Measurements from ENCODE around the gene CA5B. TPM values are rescaled to one million over a fixed set of nuclear protein-coding genes. Genes with fewer than 3 reads are reported as not detected.
"Not testable (repeated sequence)": the region's sequence is repeated elsewhere in the genome, so short reads cannot be mapped to it uniquely, and the experiment has no call there.

Gene CA5B, protein sequence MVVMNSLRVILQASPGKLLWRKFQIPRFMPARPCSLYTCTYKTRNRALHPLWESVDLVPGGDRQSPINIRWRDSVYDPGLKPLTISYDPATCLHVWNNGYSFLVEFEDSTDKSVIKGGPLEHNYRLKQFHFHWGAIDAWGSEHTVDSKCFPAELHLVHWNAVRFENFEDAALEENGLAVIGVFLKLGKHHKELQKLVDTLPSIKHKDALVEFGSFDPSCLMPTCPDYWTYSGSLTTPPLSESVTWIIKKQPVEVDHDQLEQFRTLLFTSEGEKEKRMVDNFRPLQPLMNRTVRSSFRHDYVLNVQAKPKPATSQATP
- 10 to 100 TPM in 3 of 4 donors, 1 to 10 TPM in 1; 7.2 to 14.0 (median 11.8) TPM for total RNA-seq

- WGBS, 2 donors: 3 to 13% methylated on average over 16 to 55 of the region's 55 CpGs
- TF ChIP-seq, protein P1, sequence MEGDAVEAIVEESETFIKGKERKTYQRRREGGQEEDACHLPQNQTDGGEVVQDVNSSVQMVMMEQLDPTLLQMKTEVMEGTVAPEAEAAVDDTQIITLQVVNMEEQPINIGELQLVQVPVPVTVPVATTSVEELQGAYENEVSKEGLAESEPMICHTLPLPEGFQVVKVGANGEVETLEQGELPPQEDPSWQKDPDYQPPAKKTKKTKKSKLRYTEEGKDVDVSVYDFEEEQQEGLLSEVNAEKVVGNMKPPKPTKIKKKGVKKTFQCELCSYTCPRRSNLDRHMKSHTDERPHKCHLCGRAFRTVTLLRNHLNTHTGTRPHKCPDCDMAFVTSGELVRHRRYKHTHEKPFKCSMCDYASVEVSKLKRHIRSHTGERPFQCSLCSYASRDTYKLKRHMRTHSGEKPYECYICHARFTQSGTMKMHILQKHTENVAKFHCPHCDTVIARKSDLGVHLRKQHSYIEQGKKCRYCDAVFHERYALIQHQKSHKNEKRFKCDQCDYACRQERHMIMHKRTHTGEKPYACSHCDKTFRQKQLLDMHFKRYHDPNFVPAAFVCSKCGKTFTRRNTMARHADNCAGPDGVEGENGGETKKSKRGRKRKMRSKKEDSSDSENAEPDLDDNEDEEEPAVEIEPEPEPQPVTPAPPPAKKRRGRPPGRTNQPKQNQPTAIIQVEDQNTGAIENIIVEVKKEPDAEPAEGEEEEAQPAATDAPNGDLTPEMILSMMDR (IDR thresholded peaks at IDR 0.05): no peak
- TF ChIP-seq POLR2A (IDR thresholded peaks at IDR 0.05): no peak
Observed at GRCh38 chrX:15737959-15738902, at the start of gene CA5B. Gene CA5B (plus strand): TSS chrX:15738270. CDS start chrX:15750024, 11,754 bp downstream.

GRCh38 chrX:15694941-15695451, 43.1 kb upstream of the CA5B start:
- intact Hi-C loops (cut with DNase I; ENCODE audit: low total_unique reads): no loop called here
- WGBS, 2 donors: 77 to 88% methylated on average over 6 of the region's 6 CpGs
- TF ChIP-seq POLR2A (IDR thresholded peaks at IDR 0.05): no peak
- TF ChIP-seq, protein P1 (IDR thresholded peaks at IDR 0.05): no peak
- H3K4me3 ChIP-seq (ENCODE audit: low read depth, poor library complexity, severe bottlenecking): no peak overlapping the region
- DNase-seq (ENCODE audit: low spot score in 2 of 2): no peak

More at GRCh38 chrX:15737959-15738902, at the start of gene CA5B:
- peak within 1 kb of the TSS; percentile 20 for H3K4me3 ChIP-seq (ENCODE audit: low read depth, poor library complexity, severe bottlenecking)
- intact Hi-C loops (cut with DNase I; ENCODE audit: low total_unique reads): no loop called here
- peak; percentile 92 to 99 for DNase-seq (ENCODE audit: low spot score in 2 of 2)

DNA sequence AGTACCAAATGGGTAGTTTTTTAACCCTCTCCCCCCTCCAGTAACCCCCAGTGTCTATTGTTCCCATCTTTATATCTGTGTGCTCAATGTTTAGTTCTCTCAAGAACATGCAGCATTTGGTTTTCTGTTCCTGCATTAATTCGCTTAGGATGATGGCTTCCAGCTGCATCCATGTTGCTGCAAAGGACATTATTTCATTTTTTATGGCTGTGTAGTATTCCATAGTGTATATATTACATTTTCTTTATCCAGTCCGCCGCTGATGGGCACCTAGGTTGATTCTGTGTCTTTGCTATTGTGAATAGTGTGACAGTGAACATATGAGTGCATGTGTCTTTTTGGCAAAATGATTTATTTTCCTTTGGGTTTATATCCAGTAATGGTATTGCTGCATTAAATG, 41.6 kb upstream of the CA5B start:
- TF ChIP-seq POLR2A (IDR thresholded peaks at IDR 0.05): no peak
- TF ChIP-seq, protein P1 (IDR thresholded peaks at IDR 0.05): no peak
- DNase-seq (ENCODE audit: low spot score in 2 of 2): no peak
- WGBS, 2 donors: 98 to 100% methylated on average over 3 of the region's 3 CpGs
- H3K4me3 ChIP-seq (ENCODE audit: low read depth, poor library complexity, severe bottlenecking): no peak overlapping the region
- intact Hi-C loops (cut with DNase I; ENCODE audit: low total_unique reads): no loop called here

- intact Hi-C loops (cut with DNase I; ENCODE audit: low total_unique reads): no loop called here
- WGBS, 2 donors: 98% methylated on average over 24 to 39 of the region's 40 CpGs
- H3K4me3 ChIP-seq (ENCODE audit: low read depth, poor library complexity, severe bottlenecking): no peak overlapping the region
- TF ChIP-seq POLR2A (IDR thresholded peaks at IDR 0.05): no peak
- TF ChIP-seq, protein P1 (IDR thresholded peaks at IDR 0.05): no peak
- no peak for DNase-seq (ENCODE audit: low spot score in 2 of 2)
Observed at GRCh38 chrX:15702488-15703371, 35.3 kb upstream of the CA5B start.

GRCh38 chrX:15703809-15704208, 34.3 kb upstream of the CA5B start:
- WGBS, 2 donors: no CpG with 5 or more reads among the region's 5 CpGs
- H3K4me3 ChIP-seq (ENCODE audit: low read depth, poor library complexity, severe bottlenecking); DNase-seq (ENCODE audit: low spot score in 2 of 2); intact Hi-C loops (cut with DNase I; ENCODE audit: low total_unique reads): not testable (repeated sequence)

GRCh38 chrX:15704273-15704672, 33.8 kb upstream of the CA5B start:
- 96 to 98% methylated on average over 5 to 6 of the region's 8 CpGs for WGBS, 2 donors
- H3K4me3 ChIP-seq (ENCODE audit: low read depth, poor library complexity, severe bottlenecking); DNase-seq (ENCODE audit: low spot score in 2 of 2); intact Hi-C loops (cut with DNase I; ENCODE audit: low total_unique reads): not testable (repeated sequence)
